IMR-90 (cell line): ENCODE data around the gene EFCAB8. TPM values are rescaled to one million over a fixed set of nuclear protein-coding genes. Genes with fewer than 3 reads are reported as not detected.
A peak's percentile ranks its signal among the peaks of the same experiment; 100 is the strongest.

Experiments
- ATAC-seq: fragments of 200-7000 bp; cut with Tn5 transposase; 2 replicates; pipeline ENCODE4 v1.9.1; 2020; ENCODE audit warnings: low read depth, mild to moderate bottlenecking, moderate library complexity
- Bru-seq: library from RNA; stranded (reverse); fragments of 400-500 nt; gene quantifications from one replicate; lab custom pipeline; 2021; lab: Mats Ljungman, UMichigan
- BruChase-seq, 2 experiments: library from RNA; stranded (reverse); fragments of 400-500 nt; gene quantifications; one replicate each; lab custom pipeline; 2021; lab: Mats Ljungman, UMichigan
- BruUV-seq: library from RNA; stranded (reverse); fragments of 400-500 nt; replicated peaks from 2 replicates; lab custom pipeline; 2021; lab: Mats Ljungman, UMichigan
- CTCF ChIA-PET: fragments of 300-600 bp; formaldehyde crosslinking; extraction: SDS; loops from one replicate; lab custom pipeline; 2021; ENCODE audit warnings: antibody characterized with exemption; lab: Yijun Ruan, JAX
- POLR2A ChIA-PET: fragments of 300-600 bp; sonication (Branson Sonifier 250); formaldehyde crosslinking; loops from one replicate; lab custom pipeline; 2022; ENCODE audit warnings: antibody characterized with exemption; ENCODE audit not compliant: unreplicated experiment; lab: Charles Lee
- DNase-seq: peaks from one replicate; pipeline ENCODE4 v3.0.0; 2013
- H2AFZ ChIP-seq: replicated peaks from 2 replicates; pipeline ENCODE3; 2013; ENCODE audit warnings: low read length, mild to moderate bottlenecking; ENCODE audit not compliant: poor library complexity
- H2AK5ac ChIP-seq: 2 replicates; pipeline ENCODE4 v1.6.1; 2013; ENCODE audit warnings: low read depth, low read length, inconsistent platforms
- H2AK9ac ChIP-seq: replicated peaks from 2 replicates; pipeline ENCODE3; 2013; ENCODE audit warnings: mild to moderate bottlenecking, low read depth, low read length, moderate library complexity; ENCODE audit not compliant: poor library complexity
- H2BK120ac ChIP-seq: 2 replicates; pipeline ENCODE4 v1.6.1; 2013; ENCODE audit warnings: low read depth, low read length, inconsistent platforms
- H2BK15ac ChIP-seq: 3 replicates; pipeline ENCODE4 v1.6.1; 2013; ENCODE audit warnings: low read depth, low read length, inconsistent platforms
- H2BK20ac ChIP-seq: 2 replicates; pipeline ENCODE4 v1.6.1; 2013; ENCODE audit warnings: low read depth, mild to moderate bottlenecking, inconsistent platforms, low read length, moderate library complexity
- H2BK5ac ChIP-seq: 2 replicates; pipeline ENCODE4 v1.6.1; 2013; ENCODE audit warnings: mild to moderate bottlenecking, low read depth, low read length, inconsistent platforms; ENCODE audit not compliant: poor library complexity, severe bottlenecking
- H3K14ac ChIP-seq: replicated peaks from 2 replicates; pipeline ENCODE4 v1.6.1; 2013; ENCODE audit warnings: low read depth, low read length, inconsistent platforms
- H3K18ac ChIP-seq: 2 replicates; pipeline ENCODE4 v1.6.1; 2013; ENCODE audit warnings: low read depth, low read length, control low read depth
- H3K23ac ChIP-seq: 2 replicates; pipeline ENCODE4 v1.6.1; 2013; ENCODE audit warnings: low read depth, low read length, inconsistent platforms
- H3K27ac ChIP-seq: 2 replicates; pipeline ENCODE4 v1.5.1; 2013; ENCODE audit warnings: mild to moderate bottlenecking, control low read depth, low read length; ENCODE audit not compliant: insufficient read depth
- H3K27me3 ChIP-seq: 2 replicates; pipeline ENCODE4 v1.6.1; 2013; ENCODE audit warnings: low read length; ENCODE audit not compliant: control insufficient read depth, insufficient read depth
- H3K36me3 ChIP-seq: 2 replicates; pipeline ENCODE4 v1.6.1; 2013; ENCODE audit warnings: low read length, mixed read lengths; ENCODE audit not compliant: control insufficient read depth, insufficient read depth
- H3K4ac ChIP-seq: 2 replicates; pipeline ENCODE4 v1.6.1; 2013; ENCODE audit warnings: low read depth, low read length, inconsistent platforms
- H3K4me1 ChIP-seq: 2 replicates; pipeline ENCODE4 v1.6.1; 2013; ENCODE audit warnings: low read length, mixed read lengths; ENCODE audit not compliant: control insufficient read depth, insufficient read depth
- H3K4me2 ChIP-seq: 2 replicates; pipeline ENCODE4 v1.6.1; 2013; ENCODE audit warnings: low read depth, mild to moderate bottlenecking, control low read depth, low read length, moderate library complexity
- H3K4me3 ChIP-seq: 2 replicates; pipeline ENCODE4 v1.5.1; 2013; ENCODE audit warnings: low read depth, mild to moderate bottlenecking, control low read depth, low read length, moderate library complexity; ENCODE audit not compliant: insufficient read depth
- H3K56ac ChIP-seq: 2 replicates; pipeline ENCODE4 v1.6.1; 2013; ENCODE audit warnings: low read length, inconsistent platforms; ENCODE audit not compliant: insufficient read depth; ENCODE audit errors: extremely low read depth
- H3K79me1 ChIP-seq, 2 experiments: 2 replicates each; pipeline ENCODE4 v1.6.1; 2013; ENCODE audit warnings: low read length in 2 of 2, inconsistent platforms in 1 of 2, low read depth in 1 of 2
- H3K9ac ChIP-seq: 2 replicates; pipeline ENCODE4 v1.6.1; 2013; ENCODE audit warnings: low read depth, low read length, control low read depth
- H3K9me1 ChIP-seq: 2 replicates; pipeline ENCODE4 v1.6.1; 2013; ENCODE audit warnings: low read length, inconsistent platforms; ENCODE audit not compliant: insufficient read depth
- H3K9me3 ChIP-seq: 2 replicates; pipeline ENCODE4 v1.6.1; 2013; ENCODE audit warnings: low read length; ENCODE audit not compliant: control insufficient read depth, insufficient read depth
- H4K20me1 ChIP-seq: 2 replicates; pipeline ENCODE4 v1.6.1; 2013; ENCODE audit warnings: low read length, inconsistent platforms; ENCODE audit not compliant: insufficient read depth
- H4K5ac ChIP-seq: 2 replicates; pipeline ENCODE4 v1.6.1; 2013; ENCODE audit warnings: mild to moderate bottlenecking, low read depth, low read length, control low read depth
- H4K8ac ChIP-seq, 2 experiments: 2 replicates each; pipeline ENCODE4 v1.6.1; 2013; ENCODE audit warnings: low read depth in 2 of 2, low read length in 2 of 2, control low read depth in 1 of 2, inconsistent platforms in 1 of 2
- H4K91ac ChIP-seq: 2 replicates; pipeline ENCODE4 v1.6.1; 2013; ENCODE audit warnings: low read depth, low read length, inconsistent platforms; ENCODE audit not compliant: insufficient read depth
- BHLHE40 ChIP-seq: fragments of 150-350 bp; IDR thresholded peaks from 2 replicates; pipeline ENCODE4 v1.6.1; 2016; ENCODE audit warnings: mild to moderate bottlenecking, low read depth, low read length
- CHD1 ChIP-seq: IDR thresholded peaks from 2 replicates; pipeline ENCODE4 v1.6.1; 2012; ENCODE audit warnings: low read depth, low read length, improper control_type of control experiment
- NFE2L2 ChIP-seq: fragments of 150-350 bp; IDR thresholded peaks from 2 replicates; pipeline ENCODE4 v1.6.1; 2016; ENCODE audit warnings: low read depth, mild to moderate bottlenecking, low read length
- RCOR1 ChIP-seq: IDR thresholded peaks from 2 replicates; pipeline ENCODE4 v1.6.1; 2012; ENCODE audit warnings: mild to moderate bottlenecking, low read length, improper control_type of control experiment; ENCODE audit not compliant: insufficient replicate concordance
- WGBS, 2 experiments: methylation state at CpG; one replicate each; pipeline versions ENCODE4 v1.1.5 to v1.1.7; 2013; ENCODE audit warnings: missing lambda C conversion rate in 2 of 2; ENCODE audit not compliant: insufficient read length in 1 of 2; ENCODE audit errors: extremely low coverage in 2 of 2; 5-methylcytosine and 5-hydroxymethylcytosine counted together
- dilution Hi-C: fragments of 300-500 bp; cut with HindIII; formaldehyde crosslinking; loops from one replicate; pipeline ENCODE4 v1.14.3; 2018; ENCODE audit warnings: low sequenced_read_pairs; ENCODE audit not compliant: unreplicated experiment
- in situ Hi-C: fragments of 300-500 bp; cut with MboI; formaldehyde crosslinking; loops from 3 replicates; pipeline ENCODE4 v1.14.3; 2019; ENCODE audit warnings: low sequenced_read_pairs, inconsistent platforms, mixed read lengths
- intact Hi-C: fragments of 100-400 bp; cut with micrococcal nuclease; formaldehyde crosslinking; loops from 2 replicates; pipeline ENCODE4 v1.10.0; 2022
- long read RNA-seq: library from polyadenylated mRNA; unstranded; transcript quantifications from one replicate; pipeline ENCODE4 v2.0.0, GENCODE V29; 2021; ENCODE audit not compliant: unreplicated experiment
- polyA plus RNA-seq, 3 experiments: library from polyadenylated mRNA; depleted of rRNA; stranded (reverse); fragments of >200 nt; gene quantifications; 2 replicates each; pipeline ENCODE4 v1.2.3, GENCODE V29; 2012; ENCODE audit warnings: low replicate concordance in 1 of 3
- total RNA-seq: library from RNA; depleted of rRNA; stranded (reverse); fragments of >200 nt; gene quantifications from 2 replicates; pipeline ENCODE4 v1.2.3, GENCODE V29; 2012; rRNA removed
- TF ChIP-seq, protein P1 (sequence below): fragments of 150-350 bp; IDR thresholded peaks from 2 replicates; pipeline ENCODE4 v1.6.1; 2017; ENCODE audit warnings: mild to moderate bottlenecking, antibody characterized with exemption, low read length, low read depth
- TF ChIP-seq, protein P2 (sequence below): conservative IDR thresholded peaks from 2 replicates; pipeline ENCODE4 v1.5.1; 2012; ENCODE audit warnings: mild to moderate bottlenecking, low read depth, low read length, improper control_type of control experiment

EFCAB8 gene, protein sequence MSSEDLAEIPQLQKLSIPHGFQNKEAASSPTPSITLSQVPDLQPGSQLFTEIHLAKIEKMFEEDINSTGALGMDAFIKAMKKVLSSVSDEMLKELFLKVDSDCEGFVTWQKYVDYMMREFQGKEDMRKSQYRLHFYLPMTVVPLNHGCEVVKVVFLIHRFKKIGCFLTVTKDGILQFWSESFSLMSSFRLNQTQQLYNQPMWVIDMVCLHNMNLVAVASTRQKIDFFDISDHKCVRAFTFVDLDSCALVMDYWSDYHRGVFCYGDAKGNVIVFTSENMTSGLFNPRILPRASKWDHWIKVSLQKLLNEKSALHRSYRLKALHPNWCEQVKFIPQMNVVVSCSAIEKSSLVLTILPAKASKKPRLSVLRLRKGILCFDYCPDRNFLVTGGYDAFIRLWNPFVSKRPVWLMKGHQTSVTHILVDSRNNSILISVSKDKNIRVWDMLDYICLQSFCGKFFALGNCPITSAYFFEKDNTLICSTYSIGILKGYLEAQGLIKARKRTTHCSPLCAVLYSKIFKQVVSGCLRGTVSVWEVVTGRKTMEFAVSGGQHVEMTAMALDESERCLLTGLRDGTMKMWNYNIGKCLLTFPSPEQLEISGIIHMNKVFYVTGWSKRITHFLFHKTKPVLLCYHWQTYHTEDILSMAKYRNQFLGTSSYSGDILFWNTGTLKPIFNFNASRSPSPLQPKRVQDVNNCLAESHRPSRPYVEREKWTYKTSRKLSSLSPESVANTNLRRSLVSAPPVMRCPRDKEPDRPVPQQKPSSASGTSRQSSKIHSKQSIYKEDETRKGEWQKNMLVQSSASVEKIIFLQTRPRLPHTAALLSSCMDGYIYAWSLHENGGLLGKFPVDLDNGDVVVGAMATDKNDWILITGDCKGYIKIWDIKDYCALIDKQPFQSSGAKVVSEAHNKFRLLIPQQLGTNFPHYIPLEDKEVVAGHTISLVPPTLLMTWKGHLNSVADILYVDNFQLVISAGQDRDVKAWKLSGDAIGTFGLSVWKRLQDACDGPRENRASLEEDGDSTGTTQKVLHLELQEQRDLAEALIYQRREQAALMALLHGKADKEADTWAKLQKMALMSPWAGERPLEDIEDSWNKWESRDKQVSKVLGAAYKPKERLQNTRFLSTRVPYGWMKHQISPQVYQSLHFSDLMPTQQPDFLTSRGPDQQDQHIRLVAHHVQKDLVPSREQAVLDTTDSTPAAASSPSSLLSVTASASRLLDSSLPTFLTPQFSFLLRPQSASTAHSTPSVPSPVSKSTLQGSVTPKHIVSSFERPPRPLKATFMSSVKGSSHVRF
- total RNA-seq (not detected in 2 replicates), polyA plus RNA-seq (2012; rRNA removed) (0.03 TPM in 1 of 2 replicates, not detected in the other), Bru-seq, nascent RNA (percentile 31 among the genes with signal in this experiment), BruChase-seq, experiment 1, labeled RNA remaining after a 6-hour chase (percentile 33 among the genes with signal in this experiment), BruChase-seq, experiment 2, labeled RNA remaining after a 2-hour chase (percentile 27 among the genes with signal in this experiment)
- polyA plus RNA-seq (2012; cell fraction: cytosol; rRNA removed) = not detected in 2 replicates
- 0.02 and 0.16 TPM in 2 replicates for polyA plus RNA-seq (2012; cell fraction: nucleus; rRNA removed; ENCODE audit: low replicate concordance)
- long read RNA-seq = 0 reads

DNA sequence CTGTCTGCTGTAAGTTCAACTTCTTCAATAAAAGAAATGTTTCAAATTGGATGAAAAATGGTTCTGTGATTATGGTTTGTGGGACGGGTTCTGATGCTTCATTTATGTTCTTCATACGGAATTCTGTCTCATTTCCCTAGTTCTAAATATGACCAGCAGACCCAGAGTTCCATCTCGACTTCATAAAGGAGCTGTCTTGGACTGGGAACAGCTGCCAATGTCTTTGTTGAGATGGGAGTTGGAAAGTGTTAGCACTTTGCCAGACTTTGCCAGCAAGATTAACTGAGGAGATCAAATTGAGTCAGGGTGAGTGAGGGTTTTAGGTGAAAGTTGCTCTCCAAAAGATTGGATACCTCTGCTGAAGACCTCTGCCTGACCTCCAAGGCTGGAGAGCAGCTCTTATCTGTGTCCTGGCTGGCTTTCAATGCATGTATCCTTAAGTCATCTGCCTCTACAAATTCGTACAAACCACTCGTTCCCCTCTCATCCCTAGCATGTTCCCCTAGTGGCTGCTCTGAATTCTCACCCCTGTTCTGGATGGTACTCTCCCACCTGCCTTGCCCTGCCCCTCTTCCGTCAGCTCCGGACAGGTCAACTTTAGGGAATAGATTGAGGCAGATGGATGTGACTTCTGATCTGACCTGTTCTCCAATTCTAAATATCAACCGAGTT, at the start of gene EFCAB8:
EFCAB8 (plus strand) TSS at position 223 of the 672 bp plus-strand sequence. CDS start 4,870 bp downstream, outside the sequence.
- Histone ChIP-seq H3K9me3 (no peaks in the 10 kb centered on the region), H2AK9ac (no peak within 1 kb of the TSS), H4K20me1 (peaks cover 8% of the 10 kb centered on the region; the same call in 1 of the 2 replicates), H2BK20ac (no peak within 1 kb of the TSS), H3K4me3 (no peak within 1 kb of the TSS), H2BK120ac (no peak within 1 kb of the TSS), H3K27ac (no peak within 1 kb of the TSS), H3K4me1 (no peaks in the 10 kb centered on the region), H3K18ac (no peak within 1 kb of the TSS), H3K4me2 (no peak within 1 kb of the TSS), H4K91ac (no peak within 1 kb of the TSS), H2BK15ac (no peak within 1 kb of the TSS), H3K27me3 (no peaks in the 10 kb centered on the region), H3K4ac (no peak within 1 kb of the TSS), H3K36me3 (peaks cover 14% of the 10 kb centered on the region), H3K79me1 (peaks cover 10 to 28% of the 10 kb centered on the region in 2 experiments; a peak in 3 of 4 replicates), H2AFZ (no peak within 1 kb of the TSS), H2BK5ac (no peak within 1 kb of the TSS), H4K5ac (no peak within 1 kb of the TSS), H3K23ac (peak within 1 kb of the TSS; percentile 52; the same call in 1 of the 2 replicates), H3K14ac (no peak within 1 kb of the TSS), H3K56ac (no peak within 1 kb of the TSS), H2AK5ac (no peak within 1 kb of the TSS), H4K8ac (no peak within 1 kb of the TSS), H3K9me1 (peaks cover 11% of the 10 kb centered on the region), H3K9ac (no peak within 1 kb of the TSS)
- ATAC-seq (peak; percentile 14; the same call in 1 of the 2 replicates), DNase-seq (no peak)
- BruUV-seq = no TSS peak
- intact Hi-C loops = no loop called here
- WGBS, 2 experiments = 17% methylated on average over 1 of the region's 8 CpGs; no CpG with 5 or more reads in 1 of the 2 experiments
- ChIA-PET POLR2A (no interaction called here), CTCF (no interaction called here)
- in situ Hi-C loops = no loop called here
- dilution Hi-C loops = no loop called here
- TF ChIP-seq BHLHE40 (no peak), NFE2L2 (no peak), CHD1 (no peak), RCOR1 (no peak)
- TF ChIP-seq, protein P1, sequence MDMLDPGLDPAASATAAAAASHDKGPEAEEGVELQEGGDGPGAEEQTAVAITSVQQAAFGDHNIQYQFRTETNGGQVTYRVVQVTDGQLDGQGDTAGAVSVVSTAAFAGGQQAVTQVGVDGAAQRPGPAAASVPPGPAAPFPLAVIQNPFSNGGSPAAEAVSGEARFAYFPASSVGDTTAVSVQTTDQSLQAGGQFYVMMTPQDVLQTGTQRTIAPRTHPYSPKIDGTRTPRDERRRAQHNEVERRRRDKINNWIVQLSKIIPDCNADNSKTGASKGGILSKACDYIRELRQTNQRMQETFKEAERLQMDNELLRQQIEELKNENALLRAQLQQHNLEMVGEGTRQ = no peak
- TF ChIP-seq, protein P2, sequence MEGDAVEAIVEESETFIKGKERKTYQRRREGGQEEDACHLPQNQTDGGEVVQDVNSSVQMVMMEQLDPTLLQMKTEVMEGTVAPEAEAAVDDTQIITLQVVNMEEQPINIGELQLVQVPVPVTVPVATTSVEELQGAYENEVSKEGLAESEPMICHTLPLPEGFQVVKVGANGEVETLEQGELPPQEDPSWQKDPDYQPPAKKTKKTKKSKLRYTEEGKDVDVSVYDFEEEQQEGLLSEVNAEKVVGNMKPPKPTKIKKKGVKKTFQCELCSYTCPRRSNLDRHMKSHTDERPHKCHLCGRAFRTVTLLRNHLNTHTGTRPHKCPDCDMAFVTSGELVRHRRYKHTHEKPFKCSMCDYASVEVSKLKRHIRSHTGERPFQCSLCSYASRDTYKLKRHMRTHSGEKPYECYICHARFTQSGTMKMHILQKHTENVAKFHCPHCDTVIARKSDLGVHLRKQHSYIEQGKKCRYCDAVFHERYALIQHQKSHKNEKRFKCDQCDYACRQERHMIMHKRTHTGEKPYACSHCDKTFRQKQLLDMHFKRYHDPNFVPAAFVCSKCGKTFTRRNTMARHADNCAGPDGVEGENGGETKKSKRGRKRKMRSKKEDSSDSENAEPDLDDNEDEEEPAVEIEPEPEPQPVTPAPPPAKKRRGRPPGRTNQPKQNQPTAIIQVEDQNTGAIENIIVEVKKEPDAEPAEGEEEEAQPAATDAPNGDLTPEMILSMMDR = no peak
